ENCODE results near the gene CTDSPL.

CTDSPL gene

GRCh38 chr3:37944391-37944842, 82.7 kb downstream of the CTDSPL start:
- Histone ChIP-seq H3K4me3 (ENCODE audit: insufficient read length, low read depth) (no peak overlapping the region), H3K4me1 (ENCODE audit: insufficient read depth, insufficient read length) (no peaks in the 10 kb centered on the region), H3K36me3 (ENCODE audit: insufficient read depth, insufficient read length, low read length) (no peaks in the 10 kb centered on the region), H3K9me3 (ENCODE audit: insufficient read depth, low read length) (no peaks in the 10 kb centered on the region), H3K27me3 (ENCODE audit: insufficient read depth, insufficient read length) (no peaks in the 10 kb centered on the region), H3K9ac (ENCODE audit: insufficient read length, low read depth) (no peak overlapping the region)
- TF ChIP-seq YY1 (IDR thresholded peaks at IDR 0.05; ENCODE audit: insufficient read depth, insufficient read length), result no peak
- TF ChIP-seq SUZ12 (IDR thresholded peaks at IDR 0.05; ENCODE audit: extremely low read depth, insufficient read depth, insufficient read length), result no peak
- TF ChIP-seq ZNF274 (IDR thresholded peaks at IDR 0.05; ENCODE audit: low read depth, low read length), result no peak
- DNase-seq (ENCODE audit: low read depth, low spot score), result no peak

GRCh38 chr3:37945156-37945806, 83.6 kb downstream of the CTDSPL start:
- Histone ChIP-seq H3K36me3 (ENCODE audit: insufficient read depth, insufficient read length, low read length) (no peaks in the 10 kb centered on the region), H3K9me3 (ENCODE audit: insufficient read depth, low read length) (no peaks in the 10 kb centered on the region), H3K27me3 (ENCODE audit: insufficient read depth, insufficient read length) (no peaks in the 10 kb centered on the region), H3K4me3 (ENCODE audit: insufficient read length, low read depth) (no peak overlapping the region), H3K4me1 (ENCODE audit: insufficient read depth, insufficient read length) (no peaks in the 10 kb centered on the region), H3K9ac (ENCODE audit: insufficient read length, low read depth) (no peak overlapping the region)
- TF ChIP-seq YY1 (IDR thresholded peaks at IDR 0.05; ENCODE audit: insufficient read depth, insufficient read length) (no peak), SUZ12 (IDR thresholded peaks at IDR 0.05; ENCODE audit: extremely low read depth, insufficient read depth, insufficient read length) (no peak), ZNF274 (IDR thresholded peaks at IDR 0.05; ENCODE audit: low read depth, low read length) (no peak)
- DNase-seq (ENCODE audit: low read depth, low spot score), result no peak

- TF ChIP-seq YY1 (IDR thresholded peaks at IDR 0.05; ENCODE audit: insufficient read depth, insufficient read length), result no peak
- no peak for TF ChIP-seq ZNF274 (IDR thresholded peaks at IDR 0.05; ENCODE audit: low read depth, low read length)
- TF ChIP-seq SUZ12 (IDR thresholded peaks at IDR 0.05; ENCODE audit: extremely low read depth, insufficient read depth, insufficient read length), result no peak
- Histone ChIP-seq H3K27me3 (ENCODE audit: insufficient read depth, insufficient read length) (no peaks in the 10 kb centered on the region), H3K4me3 (ENCODE audit: insufficient read length, low read depth) (no peak overlapping the region), H3K4me1 (ENCODE audit: insufficient read depth, insufficient read length) (no peaks in the 10 kb centered on the region), H3K9ac (ENCODE audit: insufficient read length, low read depth) (no peak overlapping the region), H3K36me3 (ENCODE audit: insufficient read depth, insufficient read length, low read length) (no peaks in the 10 kb centered on the region), H3K9me3 (ENCODE audit: insufficient read depth, low read length) (no peaks in the 10 kb centered on the region)
- DNase-seq (ENCODE audit: low read depth, low spot score), result no peak
Measured at GRCh38 chr3:37945807-37946530, 84.3 kb downstream of the CTDSPL start.

GRCh38 chr3:37946531-37946889, 84.8 kb downstream of the CTDSPL start:
- Histone ChIP-seq H3K9ac (ENCODE audit: insufficient read length, low read depth) (no peak overlapping the region), H3K4me3 (ENCODE audit: insufficient read length, low read depth) (no peak overlapping the region), H3K36me3 (ENCODE audit: insufficient read depth, insufficient read length, low read length) (no peaks in the 10 kb centered on the region), H3K27me3 (ENCODE audit: insufficient read depth, insufficient read length) (no peaks in the 10 kb centered on the region), H3K4me1 (ENCODE audit: insufficient read depth, insufficient read length) (no peaks in the 10 kb centered on the region), H3K9me3 (ENCODE audit: insufficient read depth, low read length) (no peaks in the 10 kb centered on the region)
- no peak for DNase-seq (ENCODE audit: low read depth, low spot score)
- no peak for TF ChIP-seq SUZ12 (IDR thresholded peaks at IDR 0.05; ENCODE audit: extremely low read depth, insufficient read depth, insufficient read length)
- TF ChIP-seq ZNF274 (IDR thresholded peaks at IDR 0.05; ENCODE audit: low read depth, low read length), result no peak
- no peak for TF ChIP-seq YY1 (IDR thresholded peaks at IDR 0.05; ENCODE audit: insufficient read depth, insufficient read length)

GRCh38 chr3:37949866-37950265, 88.2 kb downstream of the CTDSPL start:
- Histone ChIP-seq H3K9ac (ENCODE audit: insufficient read length, low read depth) (no peak overlapping the region), H3K4me1 (ENCODE audit: insufficient read depth, insufficient read length) (no peaks in the 10 kb centered on the region), H3K9me3 (ENCODE audit: insufficient read depth, low read length) (peaks cover 12% of the 10 kb centered on the region), H3K27me3 (ENCODE audit: insufficient read depth, insufficient read length) (no peaks in the 10 kb centered on the region), H3K36me3 (ENCODE audit: insufficient read depth, insufficient read length, low read length) (peaks cover 17% of the 10 kb centered on the region), H3K4me3 (ENCODE audit: insufficient read length, low read depth) (no peak overlapping the region)
- DNase-seq (ENCODE audit: low read depth, low spot score), result no peak
- TF ChIP-seq SUZ12 (IDR thresholded peaks at IDR 0.05; ENCODE audit: extremely low read depth, insufficient read depth, insufficient read length), result no peak
- TF ChIP-seq YY1 (IDR thresholded peaks at IDR 0.05; ENCODE audit: insufficient read depth, insufficient read length), result no peak
- no peak for TF ChIP-seq ZNF274 (IDR thresholded peaks at IDR 0.05; ENCODE audit: low read depth, low read length)

- Histone ChIP-seq H3K9ac (ENCODE audit: insufficient read length, low read depth) (no peak overlapping the region), H3K4me3 (ENCODE audit: insufficient read length, low read depth) (no peak overlapping the region), H3K4me1 (ENCODE audit: insufficient read depth, insufficient read length) (no peaks in the 10 kb centered on the region), H3K36me3 (ENCODE audit: insufficient read depth, insufficient read length, low read length) (peaks cover 29% of the 10 kb centered on the region), H3K9me3 (ENCODE audit: insufficient read depth, low read length) (peaks cover 12% of the 10 kb centered on the region), H3K27me3 (ENCODE audit: insufficient read depth, insufficient read length) (no peaks in the 10 kb centered on the region)
- TF ChIP-seq ZNF274 (IDR thresholded peaks at IDR 0.05; ENCODE audit: low read depth, low read length) (no peak), SUZ12 (IDR thresholded peaks at IDR 0.05; ENCODE audit: extremely low read depth, insufficient read depth, insufficient read length) (no peak), YY1 (IDR thresholded peaks at IDR 0.05; ENCODE audit: insufficient read depth, insufficient read length) (no peak)
- DNase-seq (ENCODE audit: low read depth, low spot score), result no peak
Measured at GRCh38 chr3:37952564-37952963, 90.9 kb downstream of the CTDSPL start.

GRCh38 chr3:37953226-37953625, 91.5 kb downstream of the CTDSPL start:
- H3K4me3 ChIP-seq (ENCODE audit: insufficient read length, low read depth), result no peak overlapping the region
- TF ChIP-seq YY1 (IDR thresholded peaks at IDR 0.05; ENCODE audit: insufficient read depth, insufficient read length) (no peak), ZNF274 (IDR thresholded peaks at IDR 0.05; ENCODE audit: low read depth, low read length) (no peak), SUZ12 (IDR thresholded peaks at IDR 0.05; ENCODE audit: extremely low read depth, insufficient read depth, insufficient read length) (no peak)
- DNase-seq (ENCODE audit: low read depth, low spot score), result no peak
- no peaks in the 10 kb centered on the region for H3K27me3 ChIP-seq (ENCODE audit: insufficient read depth, insufficient read length)
- H3K4me1 ChIP-seq (ENCODE audit: insufficient read depth, insufficient read length), result no peaks in the 10 kb centered on the region
- H3K36me3 ChIP-seq (ENCODE audit: insufficient read depth, insufficient read length, low read length), result peaks cover 31% of the 10 kb centered on the region
- peaks cover 12% of the 10 kb centered on the region for H3K9me3 ChIP-seq (ENCODE audit: insufficient read depth, low read length)
- no peak overlapping the region for H3K9ac ChIP-seq (ENCODE audit: insufficient read length, low read depth)
